ENCODE data around the gene OSBPL1A.
"Not testable (repeated sequence)": the region's sequence is repeated elsewhere in the genome, so short reads cannot be mapped to it uniquely, and the experiment has no call there.

The OSBPL1A gene

DNA sequence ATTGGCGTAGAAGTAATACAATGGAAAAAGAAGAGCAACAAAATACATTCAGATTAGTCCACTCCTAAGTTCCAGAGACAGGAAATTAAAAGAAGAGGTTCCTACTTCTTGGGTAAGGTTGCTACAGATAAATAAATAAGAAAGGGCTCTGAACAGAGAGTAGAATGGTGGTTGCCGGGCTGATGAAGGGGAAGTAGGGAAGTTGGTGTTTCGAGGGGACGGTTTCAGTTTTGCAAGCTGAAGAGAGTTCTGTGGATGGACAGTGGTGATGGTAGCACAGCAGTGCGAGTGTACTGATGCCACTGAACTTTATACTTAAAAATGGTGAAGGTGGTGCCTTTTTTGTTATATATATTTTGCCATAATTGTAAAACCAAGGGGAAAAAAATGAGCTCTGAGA is 210.6 kb downstream of the OSBPL1A start:
- DNase-seq (ENCODE audit: low spot score) = no peak

DNA sequence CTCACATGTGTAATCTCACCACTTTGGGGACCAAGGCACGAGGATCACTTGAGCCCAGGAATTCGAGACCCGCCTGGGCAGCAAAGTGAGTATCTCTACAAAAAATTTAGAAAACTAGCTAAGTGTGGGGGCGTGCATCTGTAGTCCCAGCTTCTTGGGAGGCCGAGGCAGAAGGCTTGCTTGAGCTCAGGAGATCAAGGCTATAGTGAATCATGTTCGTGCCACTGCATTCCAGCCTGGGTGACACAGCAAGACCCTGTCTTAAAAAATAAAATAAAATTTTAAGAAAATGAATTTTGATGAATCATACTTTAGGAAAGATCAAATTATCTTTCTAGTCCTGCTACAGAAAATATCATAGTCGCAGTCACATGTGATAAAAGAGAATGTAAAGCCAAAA is 211.8 kb downstream of the OSBPL1A start:
- DNase-seq (ENCODE audit: low spot score) = no peak

DNA sequence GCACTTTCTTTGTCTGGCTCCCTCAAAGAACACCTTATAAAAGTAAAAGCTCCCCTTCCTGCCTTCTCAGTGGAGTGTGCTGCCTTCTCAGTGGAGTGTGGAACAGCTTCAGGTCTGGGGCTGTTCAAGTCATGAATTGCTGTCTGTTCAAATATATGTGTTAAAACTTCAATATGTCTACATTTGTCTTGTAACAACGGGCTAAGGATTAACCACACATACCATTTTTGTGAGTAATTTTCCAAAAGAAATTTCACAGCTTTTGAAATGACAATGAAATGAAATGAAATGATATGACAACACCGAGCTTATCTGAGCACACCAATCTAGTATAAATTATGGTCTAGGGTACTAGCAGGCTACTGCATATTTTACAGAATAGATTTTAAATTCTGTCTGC is 215.8 kb downstream of the OSBPL1A start:
- no peak for DNase-seq (ENCODE audit: low spot score)

DNA sequence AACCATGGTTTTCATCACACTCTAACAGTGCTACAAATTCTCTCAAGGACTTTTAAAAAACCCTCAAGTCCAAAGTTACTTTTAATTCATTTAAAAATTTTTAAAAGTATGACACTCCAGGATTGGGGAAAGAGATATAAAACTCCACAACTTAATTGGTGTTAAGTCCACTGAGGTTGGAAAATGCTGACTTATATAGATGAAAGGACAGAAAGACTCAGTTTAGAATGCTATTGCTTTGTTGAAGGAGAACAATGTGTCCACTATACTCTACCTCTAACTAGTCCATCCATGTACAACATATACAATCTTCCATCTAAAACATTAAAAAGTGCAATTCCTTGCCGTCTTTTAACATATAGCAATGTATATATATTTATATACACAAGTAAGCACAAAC is 217.6 kb downstream of the OSBPL1A start:
- DNase-seq (ENCODE audit: low spot score) = no peak

DNA sequence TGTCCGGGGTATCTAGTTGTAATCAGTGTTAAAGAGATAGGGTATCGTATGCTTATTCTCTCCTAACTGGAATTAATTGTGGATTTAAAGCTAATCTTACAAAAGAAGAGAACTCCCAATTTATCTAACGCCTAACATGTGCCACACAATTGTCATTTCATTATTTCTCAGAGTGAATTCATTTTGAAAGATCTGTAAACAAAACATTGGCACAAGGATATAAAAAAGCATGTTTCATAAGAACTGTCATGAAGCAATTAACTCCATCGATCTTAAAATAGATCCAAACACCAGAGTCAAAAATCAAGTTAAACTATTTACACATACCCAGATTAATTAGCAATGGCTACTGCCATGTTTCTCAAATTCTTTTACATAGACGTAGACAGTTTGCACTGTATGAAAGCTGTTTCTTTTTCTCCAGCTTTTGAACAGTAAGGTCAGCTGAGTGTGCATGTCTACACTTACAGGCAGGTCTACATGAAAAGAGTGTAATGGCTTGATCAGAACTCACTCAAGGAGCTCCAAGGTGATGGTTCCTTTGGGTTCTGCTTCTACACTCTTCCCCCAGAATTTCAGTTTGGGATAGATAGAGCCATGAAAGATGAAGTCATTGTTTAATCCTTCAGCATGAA is 220.0 kb downstream of the OSBPL1A start:
- DNase-seq (ENCODE audit: low spot score) = no peak

DNA sequence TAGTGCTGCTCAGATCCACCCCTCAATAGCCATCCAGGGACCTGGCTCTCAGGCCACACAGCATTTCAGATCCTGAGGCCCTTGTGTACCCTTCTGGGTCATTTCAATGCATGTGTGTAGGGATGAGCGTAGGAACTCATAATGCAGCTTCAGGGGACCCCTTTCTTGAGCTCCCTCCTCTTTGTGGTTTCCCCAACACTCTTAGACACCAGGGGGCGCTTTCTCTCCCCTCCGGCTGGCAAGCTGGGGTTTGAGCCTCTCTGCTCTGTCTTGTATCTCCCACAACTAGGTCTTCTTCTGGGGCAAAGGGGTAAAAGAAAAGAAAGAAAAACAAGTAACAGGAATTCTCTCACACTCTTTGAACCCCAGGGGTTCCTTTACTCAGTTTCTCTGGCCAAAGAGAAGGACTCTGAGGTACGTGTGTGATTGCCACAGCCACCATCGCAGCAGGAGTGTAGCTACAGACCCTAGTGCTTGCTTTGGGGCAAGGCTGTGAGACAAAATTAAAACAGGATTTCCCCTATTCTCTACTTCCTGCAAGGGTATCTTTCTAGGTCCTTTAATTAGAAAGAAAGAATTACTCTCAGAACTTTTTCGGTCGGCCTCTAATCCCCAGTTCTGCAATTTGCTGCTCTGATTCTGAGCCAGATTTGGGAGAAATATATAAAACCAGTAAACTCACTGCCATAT is 220.8 kb downstream of the OSBPL1A start:
- DNase-seq (ENCODE audit: low spot score) = peak; percentile 28

DNA sequence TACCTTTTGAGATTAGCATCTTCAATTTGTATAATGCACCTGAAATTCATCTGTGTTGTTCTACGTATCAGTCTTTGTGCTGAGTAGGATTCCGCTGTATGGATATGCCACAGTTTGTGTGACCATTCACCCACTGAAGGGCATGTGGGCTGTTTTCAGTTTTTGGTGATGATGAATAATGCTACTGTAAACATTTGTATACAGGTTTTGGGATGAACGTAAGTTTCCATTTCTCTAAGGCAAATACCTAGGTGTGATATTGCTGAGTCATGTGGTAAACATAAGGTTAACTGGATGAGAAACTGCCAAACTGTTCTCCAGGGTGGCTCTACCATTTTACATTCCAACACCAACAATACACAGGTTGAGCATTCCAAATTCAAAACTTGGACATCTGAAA is 223.6 kb downstream of the OSBPL1A start:
- no peak for DNase-seq (ENCODE audit: low spot score)

DNA sequence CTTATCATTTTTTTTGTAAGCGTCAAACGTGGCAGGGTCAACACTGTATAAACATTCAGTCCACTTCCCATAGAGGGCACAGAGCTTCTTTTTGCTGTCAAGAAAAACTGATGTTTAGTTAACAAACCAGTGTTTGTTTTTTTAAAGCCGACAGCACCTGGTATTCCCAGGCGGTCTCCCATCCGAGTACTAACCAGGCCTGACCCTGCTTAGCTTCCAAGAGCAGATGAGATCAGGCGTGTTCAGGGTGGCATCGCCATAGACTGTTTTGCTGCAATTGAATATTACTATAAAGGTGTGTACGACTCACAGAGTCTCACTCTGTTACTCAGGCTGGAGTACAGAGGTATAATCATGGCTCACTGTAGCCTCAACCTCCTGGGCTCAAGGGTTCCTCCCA is 227.3 kb downstream of the OSBPL1A start:
- no peak for DNase-seq (ENCODE audit: low spot score)

DNA sequence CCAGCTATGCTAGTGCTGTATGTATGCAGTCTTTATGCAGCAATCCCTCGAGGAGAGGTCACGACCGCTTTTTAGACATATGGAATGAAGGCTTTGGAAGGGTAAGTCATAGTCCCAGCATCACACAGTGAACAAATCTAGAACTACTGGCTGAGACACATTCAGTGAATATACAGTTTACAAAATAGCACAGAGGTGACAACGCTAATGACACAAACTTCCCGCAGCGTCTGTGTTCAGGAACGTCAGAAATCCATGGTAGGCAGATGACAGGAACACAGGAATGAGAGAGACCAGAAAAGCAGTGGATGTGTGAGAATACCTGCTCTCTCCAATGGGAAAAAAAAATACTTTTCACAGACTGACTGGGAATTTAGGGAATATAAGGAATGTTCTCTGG is 229.1 kb downstream of the OSBPL1A start:
- no peak for DNase-seq (ENCODE audit: low spot score)

DNA sequence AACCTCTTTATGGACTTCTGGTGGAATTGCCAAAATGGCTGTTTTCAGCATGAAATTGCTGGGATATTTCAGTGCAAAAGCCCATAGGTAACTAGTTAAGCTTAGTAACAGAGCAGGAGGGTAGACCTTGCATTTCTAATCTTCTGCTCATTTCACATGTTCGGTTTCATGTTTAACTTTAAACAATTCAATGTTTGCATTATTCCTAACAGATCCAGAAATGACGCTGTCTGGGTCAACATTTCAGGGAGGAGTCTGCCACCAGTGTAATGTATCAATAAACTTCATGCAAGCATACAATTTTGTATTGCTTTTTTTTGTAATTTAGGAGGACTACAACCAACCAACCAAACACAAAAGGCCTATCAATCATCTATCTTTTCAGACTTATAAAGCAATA is 236.3 kb downstream of the OSBPL1A start:
- no peak for DNase-seq (ENCODE audit: low spot score)

DNA sequence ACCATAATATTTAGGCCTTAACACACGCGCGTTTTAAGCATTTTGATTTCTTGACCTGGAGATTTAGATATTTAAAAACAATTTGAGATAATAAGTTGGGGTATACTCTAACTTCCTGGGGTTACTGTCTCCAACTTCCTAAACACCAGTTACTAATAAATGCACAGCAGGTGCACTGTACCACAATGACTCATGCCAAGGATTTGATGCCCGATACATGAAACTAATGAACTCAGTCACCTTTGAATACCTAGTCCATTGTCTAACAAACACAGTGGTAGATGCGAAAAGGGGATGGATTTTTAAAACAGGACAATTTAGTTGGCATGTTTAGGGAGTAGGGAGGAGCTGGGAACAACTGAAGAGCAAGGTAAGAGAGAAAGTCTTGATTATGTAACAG is 237.5 kb downstream of the OSBPL1A start:
- DNase-seq (ENCODE audit: low spot score) = no peak

DNA sequence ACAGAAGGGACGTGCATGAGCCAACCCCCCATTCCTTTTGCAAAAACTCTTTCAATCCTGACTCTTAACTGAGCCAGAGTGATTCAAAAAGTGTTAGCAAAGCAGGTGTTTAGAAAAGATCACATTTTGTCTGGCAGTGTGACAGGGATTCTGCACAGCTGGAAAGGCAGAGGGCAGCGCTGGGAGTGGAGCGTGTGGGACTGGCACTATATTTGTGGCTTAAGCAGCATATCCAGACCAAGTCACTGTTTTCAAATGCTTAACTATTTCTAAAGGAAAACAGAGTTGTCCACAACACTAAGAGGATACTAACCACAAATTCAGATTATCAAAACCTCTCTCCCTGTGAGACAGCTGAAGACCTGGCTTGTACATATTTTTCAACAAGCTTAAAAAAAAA is 239.8 kb downstream of the OSBPL1A start:
- DNase-seq (ENCODE audit: low spot score) = no peak

DNA sequence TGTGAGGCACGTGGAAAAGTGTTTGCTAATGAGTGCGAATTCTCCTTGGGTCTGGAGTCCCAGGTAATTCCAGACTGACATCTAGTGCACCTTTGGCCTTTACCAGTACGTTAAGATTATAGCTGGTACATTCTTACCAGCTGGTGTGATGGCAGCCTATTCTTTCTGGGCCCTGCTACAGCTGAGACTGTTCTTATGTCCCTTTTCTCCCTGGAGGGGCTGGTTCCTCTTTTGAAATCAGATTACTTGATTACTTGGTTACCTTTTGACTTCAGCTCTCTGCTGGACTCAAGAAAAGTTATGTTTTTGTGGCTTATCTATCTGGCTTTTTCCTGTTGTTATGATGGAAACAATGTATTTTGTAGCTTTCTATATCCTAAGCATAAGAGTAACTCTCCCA is 244.2 kb downstream of the OSBPL1A start:
- no peak for DNase-seq (ENCODE audit: low spot score)

DNA sequence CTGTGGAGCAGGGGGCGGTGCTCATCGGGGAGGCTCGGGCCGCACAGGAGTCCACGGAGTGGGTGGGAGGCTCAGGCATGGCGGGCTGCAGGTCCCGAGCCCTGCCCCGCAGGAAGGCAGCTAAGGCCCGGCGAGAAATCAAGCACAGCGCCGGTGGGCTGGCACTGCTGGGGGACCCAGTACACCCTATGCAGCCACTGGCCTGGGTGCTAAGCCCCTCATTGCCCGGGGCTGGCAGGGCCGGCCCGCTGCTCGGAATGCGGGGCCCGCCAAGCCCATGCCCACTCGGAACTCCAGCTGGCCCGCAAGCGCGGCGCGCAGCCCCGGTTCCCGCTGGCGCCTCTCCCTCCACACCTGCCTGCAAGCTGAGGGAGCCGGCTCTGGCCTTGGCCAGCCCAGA is 248.0 kb downstream of the OSBPL1A start:
- not testable (repeated sequence) for DNase-seq (ENCODE audit: low spot score)

DNA sequence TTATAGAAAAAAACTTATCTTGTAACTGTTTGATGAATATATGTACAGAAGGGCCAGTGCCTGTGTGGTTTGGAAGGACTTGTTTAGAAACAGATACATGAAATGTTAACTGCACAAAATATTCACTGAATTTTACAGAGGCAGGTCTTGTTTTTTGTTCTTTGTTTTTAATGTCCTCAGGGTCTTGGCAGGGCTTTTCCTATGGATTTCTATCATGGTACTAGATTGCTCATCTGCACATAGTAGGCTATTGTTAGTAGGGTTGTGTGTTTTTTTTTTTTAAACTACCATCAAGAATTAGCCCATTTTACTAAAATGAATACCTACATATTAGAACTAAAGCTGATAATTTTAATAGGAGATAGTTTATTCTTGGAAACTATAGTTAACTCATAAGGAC is 255.2 kb downstream of the OSBPL1A start:
- no peak for DNase-seq (ENCODE audit: low spot score)

DNA sequence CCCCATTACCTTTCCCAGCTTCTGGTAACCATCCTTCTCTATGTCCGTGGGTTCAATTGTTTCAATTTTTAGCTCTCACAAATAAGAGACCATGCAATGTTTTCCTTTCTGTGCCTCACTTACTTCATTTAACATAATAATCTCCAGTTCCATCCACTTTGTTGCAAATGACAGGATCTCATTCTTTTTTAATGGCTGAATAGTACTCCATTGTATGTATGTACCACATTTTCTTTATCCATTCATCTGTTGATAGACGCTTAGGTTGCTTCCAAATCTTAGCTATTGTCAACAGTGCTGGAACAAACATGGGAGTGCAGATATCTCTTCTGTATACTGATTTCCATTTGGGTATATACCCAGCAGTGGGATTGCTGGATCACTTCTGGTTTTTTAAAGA is 256.9 kb downstream of the OSBPL1A start:
- no peak for DNase-seq (ENCODE audit: low spot score)

DNA sequence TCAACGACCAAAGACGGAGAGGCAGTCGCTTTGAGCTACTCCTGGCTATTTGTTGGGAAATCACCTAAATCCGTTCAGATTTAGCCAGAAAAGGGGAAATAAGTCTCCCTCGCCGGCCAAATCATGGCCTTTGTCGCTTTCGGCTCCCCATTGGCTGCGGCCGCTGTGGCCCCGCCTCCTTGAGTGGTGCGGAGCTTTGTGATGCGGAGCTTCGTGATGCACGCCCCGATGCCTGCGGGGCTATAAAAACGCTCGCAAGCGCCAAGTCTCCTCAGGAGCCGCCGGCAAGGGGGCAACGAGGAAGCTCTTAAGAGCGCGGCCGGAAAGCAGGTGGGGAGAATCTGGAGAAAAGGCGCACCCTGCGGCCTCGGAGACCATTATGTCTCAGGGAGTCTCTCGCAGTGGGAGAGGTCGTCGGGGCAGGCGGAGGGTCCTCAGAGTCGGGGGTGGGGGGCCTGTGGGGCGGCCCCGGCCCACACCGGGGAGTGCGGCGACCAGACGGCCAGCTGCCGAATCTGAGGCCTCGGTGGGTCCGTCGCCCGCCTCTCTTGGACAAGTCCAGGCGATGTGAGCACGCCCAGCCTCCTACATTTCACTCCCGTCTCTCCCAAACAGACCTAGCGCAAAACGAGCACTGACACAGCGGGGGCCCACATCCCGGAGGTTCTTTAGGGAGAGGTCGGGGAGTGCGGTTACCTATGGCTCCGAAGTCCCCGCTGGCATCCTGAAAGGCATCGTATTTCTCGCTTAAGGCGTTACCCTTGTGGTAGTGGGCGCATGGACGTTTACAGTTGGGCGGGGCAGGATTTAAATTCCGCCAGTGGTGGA is 258.6 kb downstream of the OSBPL1A start, which contains the start of gene CABYR:
Gene CABYR (plus strand): TSS at position 274 of the 828 bp plus-strand sequence. CDS start 4,053 bp downstream, outside the sequence.
- DNase-seq (ENCODE audit: low spot score) = no peak

DNA sequence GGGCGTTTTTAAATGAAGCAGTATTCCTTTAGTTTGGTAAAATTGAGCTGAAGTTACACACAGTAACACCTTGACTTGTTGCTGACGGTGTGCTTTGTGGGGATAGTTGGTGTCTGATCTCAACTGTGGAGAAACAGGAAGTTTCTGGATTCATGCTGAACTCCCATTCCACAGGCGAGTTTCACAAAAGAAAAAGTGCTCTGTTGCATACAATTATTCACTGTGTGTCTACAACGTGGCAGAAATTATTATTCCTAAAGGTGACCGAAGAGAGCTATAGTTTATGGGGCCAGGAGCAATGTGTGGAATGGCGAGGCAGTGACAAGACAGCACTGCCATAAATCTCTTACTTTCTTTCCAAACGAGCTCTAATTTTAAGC is 259.2 kb downstream of the OSBPL1A start:
- no peak for DNase-seq (ENCODE audit: low spot score)

DNA sequence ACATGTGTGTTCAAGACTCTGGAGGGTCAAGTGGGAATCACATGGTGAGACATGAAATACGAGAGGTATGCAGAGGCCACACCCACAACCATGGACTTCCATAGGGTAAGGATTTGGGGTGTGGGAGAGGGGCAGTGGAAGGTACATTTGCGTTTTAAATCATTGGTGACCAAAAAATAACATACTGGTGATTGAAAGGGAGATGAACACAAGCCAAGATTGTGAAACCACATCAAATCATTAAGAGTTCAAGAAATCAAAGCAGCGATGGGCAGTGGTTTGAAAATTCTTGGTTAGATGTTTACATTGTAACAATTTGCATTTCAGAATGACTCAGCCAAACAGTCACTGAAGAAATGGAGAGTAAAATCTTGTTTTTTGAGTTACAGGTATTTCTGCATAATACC is 260.7 kb downstream of the OSBPL1A start:
- no peak for DNase-seq (ENCODE audit: low spot score)

DNA sequence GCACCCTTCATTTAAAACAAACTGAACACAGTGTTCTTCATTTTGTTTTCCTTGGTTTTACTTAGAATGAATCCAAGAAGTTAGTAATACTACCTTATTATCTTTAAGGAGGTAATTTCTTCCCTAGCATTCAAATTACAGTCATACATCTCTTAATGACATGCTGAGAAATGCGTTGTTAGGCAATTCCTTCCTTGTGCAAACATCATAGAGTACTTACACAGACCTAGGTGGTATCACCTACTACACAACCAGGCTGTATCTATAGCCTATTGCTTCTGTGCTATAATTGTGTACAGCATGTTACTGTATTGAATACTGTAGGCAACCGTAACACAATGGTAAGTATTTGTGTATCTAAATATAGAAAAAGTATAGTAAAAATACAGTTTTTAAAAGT is 267.1 kb downstream of the OSBPL1A start:
- no peak for DNase-seq (ENCODE audit: low spot score)

DNA sequence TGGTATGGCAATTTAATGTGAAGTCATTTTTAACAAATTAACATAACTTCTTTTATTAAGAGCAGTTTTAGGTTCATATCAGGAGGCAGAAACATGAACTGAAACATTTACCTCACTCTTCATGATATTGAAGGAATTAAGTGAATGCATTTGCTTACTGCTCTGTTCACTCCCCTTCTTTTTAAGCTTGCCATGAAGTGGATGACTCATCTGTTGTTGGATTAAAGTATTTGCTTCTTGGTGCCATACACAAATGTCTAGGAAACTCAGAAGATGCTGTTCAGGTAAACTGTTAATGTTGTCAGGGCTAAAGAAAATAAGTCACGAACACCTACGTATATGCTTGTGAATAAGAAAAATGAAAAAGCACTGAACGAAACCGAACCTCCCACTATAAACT is 268.9 kb downstream of the OSBPL1A start:
- DNase-seq (ENCODE audit: low spot score) = no peak

DNA sequence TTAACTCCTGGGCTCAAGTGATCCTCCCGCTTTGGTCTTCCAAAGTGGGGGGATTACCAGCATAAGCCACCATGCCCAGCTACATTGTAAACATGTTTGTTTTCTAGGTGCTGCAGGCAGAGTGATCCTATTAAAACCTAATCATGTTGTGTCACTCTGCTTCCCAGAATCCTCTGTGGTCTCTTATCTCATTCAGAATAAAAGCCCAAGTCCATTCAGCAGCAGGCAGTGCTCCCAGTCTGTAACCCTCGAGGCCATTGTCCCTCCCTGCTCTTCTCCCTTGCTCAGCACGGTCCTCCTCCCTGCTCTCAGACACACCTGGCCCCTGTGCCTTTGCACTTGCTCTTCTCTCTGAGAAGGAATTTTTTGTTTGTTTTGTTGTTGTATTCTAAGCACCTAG is 269.9 kb downstream of the OSBPL1A start:
- DNase-seq (ENCODE audit: low spot score) = no peak

Measured in hematopoietic multipotent progenitor cell treated with erythropoietin and hydrocortisone succinate and interleukin-3 and kit ligand, for 17 days (in vitro differentiated cells).